ENCODE measurements around the gene MPZL1. TPM values are rescaled to one million over a fixed set of nuclear protein-coding genes. Genes with fewer than 3 reads are reported as not detected.
"Not testable (repeated sequence)": the region's sequence is repeated elsewhere in the genome, so short reads cannot be mapped to it uniquely, and the experiment has no call there.

The MPZL1 gene
- total RNA-seq, 1 donor from 2014 or later, result 36.7 TPM

DNA sequence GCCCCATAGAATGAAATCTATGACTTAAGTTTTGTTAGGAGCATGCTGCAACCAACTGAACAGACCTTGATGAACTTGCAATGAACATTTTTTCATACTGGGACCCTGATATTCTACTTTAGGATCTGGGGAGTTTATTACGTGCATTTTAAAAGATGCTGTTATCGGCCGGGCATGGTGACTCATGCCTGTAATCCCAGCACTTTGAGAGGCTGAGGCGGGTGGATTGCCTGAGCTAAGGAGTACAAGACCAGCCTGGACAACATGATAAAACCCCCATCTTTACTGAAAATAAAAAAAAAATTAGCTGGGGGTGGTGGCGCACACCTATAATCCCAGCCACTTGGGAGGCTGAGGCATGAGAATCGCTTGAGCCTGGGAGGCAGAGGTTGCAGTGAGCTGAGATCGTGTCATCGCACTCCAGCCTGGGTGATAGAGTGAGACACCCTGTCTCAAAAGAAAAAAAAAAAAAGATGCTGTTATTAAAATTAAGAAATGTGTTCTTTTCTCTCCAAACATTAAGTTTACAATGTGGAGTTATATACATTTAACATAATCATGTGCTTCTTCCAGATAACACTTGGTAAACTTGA lies 7.1 kb downstream of the MPZL1 start:
- peaks cover 12% of the 10 kb centered on the region for H3K4me1 Mint-ChIP-seq (ENCODE audit: low read depth)
- H3K36me3 Mint-ChIP-seq (ENCODE audit: low read depth), result peaks cover 17% of the 10 kb centered on the region
- no peaks in the 10 kb centered on the region for H3K9me3 Mint-ChIP-seq
- DNase-seq (ENCODE audit: low spot score), result no peak
- intact Hi-C loops (cut with micrococcal nuclease), result no loop called here
- H3K27me3 Mint-ChIP-seq (ENCODE audit: low read depth), result no peaks in the 10 kb centered on the region
- H3K27ac Mint-ChIP-seq, result no peak overlapping the region
- H3K4me3 Mint-ChIP-seq (ENCODE audit: low read depth), result no peak overlapping the region

DNA sequence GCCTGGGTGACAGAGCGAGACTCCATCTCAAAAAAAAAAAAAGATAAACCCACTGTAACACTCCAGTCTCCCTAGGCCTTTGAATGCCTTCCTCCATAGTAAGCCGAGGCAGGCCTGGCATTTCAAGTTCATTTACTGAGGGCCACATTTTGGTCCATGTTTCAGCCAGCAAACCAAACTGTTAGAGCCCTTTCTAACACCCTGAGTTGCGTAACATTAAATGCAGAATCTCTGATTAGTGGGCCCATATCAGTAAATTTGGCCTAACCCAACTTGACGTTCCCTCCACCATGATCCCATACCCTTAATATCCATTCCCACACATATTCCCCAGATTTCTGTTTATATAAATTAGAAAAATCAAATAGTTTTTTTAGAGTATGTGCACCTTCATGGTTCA lies 12.4 kb downstream of the MPZL1 start:
- no peak overlapping the region for H3K4me3 Mint-ChIP-seq (ENCODE audit: low read depth)
- H3K9me3 Mint-ChIP-seq, result no peaks in the 10 kb centered on the region
- H3K27me3 Mint-ChIP-seq (ENCODE audit: low read depth), result no peaks in the 10 kb centered on the region
- H3K4me1 Mint-ChIP-seq (ENCODE audit: low read depth), result no peaks in the 10 kb centered on the region
- H3K27ac Mint-ChIP-seq, result no peak overlapping the region
- intact Hi-C loops (cut with micrococcal nuclease), result no loop called here
- no peak for DNase-seq (ENCODE audit: low spot score)
- peaks cover 14% of the 10 kb centered on the region for H3K36me3 Mint-ChIP-seq (ENCODE audit: low read depth)

DNA sequence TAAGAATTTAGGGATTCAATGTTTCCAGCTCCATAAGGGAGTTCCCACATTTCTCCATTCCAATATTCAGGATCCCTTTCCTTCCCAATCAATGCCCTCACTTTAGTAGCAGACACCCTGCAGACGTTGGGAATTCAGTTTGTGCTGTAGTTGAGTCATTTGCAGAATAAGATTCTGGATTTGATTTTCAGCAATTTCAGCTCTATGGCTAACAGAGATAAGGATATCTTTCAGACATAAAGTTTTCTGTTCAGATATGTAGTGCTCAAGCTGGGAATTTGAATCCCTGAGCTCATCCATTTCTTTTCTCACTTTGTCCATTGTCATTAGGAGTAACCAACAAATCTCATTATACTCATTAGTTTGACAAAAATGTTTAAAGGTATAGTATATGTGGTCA lies 13.1 kb downstream of the MPZL1 start:
- no peaks in the 10 kb centered on the region for H3K4me1 Mint-ChIP-seq (ENCODE audit: low read depth)
- intact Hi-C loops (cut with micrococcal nuclease), result no loop called here
- no peaks in the 10 kb centered on the region for H3K27me3 Mint-ChIP-seq (ENCODE audit: low read depth)
- peaks cover 14% of the 10 kb centered on the region for H3K36me3 Mint-ChIP-seq (ENCODE audit: low read depth)
- no peak overlapping the region for H3K27ac Mint-ChIP-seq
- no peak for DNase-seq (ENCODE audit: low spot score)
- H3K4me3 Mint-ChIP-seq (ENCODE audit: low read depth), result no peak overlapping the region
- no peaks in the 10 kb centered on the region for H3K9me3 Mint-ChIP-seq

DNA sequence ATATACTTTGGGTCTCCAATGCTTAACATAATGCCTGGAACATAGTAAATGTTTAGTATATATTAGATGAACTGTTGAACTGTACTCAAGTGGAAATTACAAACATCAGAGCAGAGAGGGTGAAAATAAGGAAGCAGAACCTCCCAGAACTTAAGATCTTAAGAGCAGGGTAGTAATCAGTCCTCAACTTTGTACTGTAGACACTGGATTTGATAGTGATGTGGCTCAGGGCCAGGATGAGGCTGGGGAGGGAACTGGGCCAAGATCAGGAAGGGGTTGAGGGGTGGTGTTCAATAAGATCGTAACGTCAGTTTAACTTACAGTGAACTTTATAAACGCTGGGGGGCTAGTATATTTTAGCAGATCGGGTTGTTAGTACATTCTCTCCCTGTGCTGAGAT lies 15.4 kb downstream of the MPZL1 start:
- intact Hi-C loops (cut with micrococcal nuclease), result no loop called here
- Mint-ChIP-seq H3K27ac (no peak overlapping the region), H3K4me3 (ENCODE audit: low read depth) (no peak overlapping the region), H3K27me3 (ENCODE audit: low read depth) (no peaks in the 10 kb centered on the region), H3K36me3 (ENCODE audit: low read depth) (peaks cover 10% of the 10 kb centered on the region), H3K4me1 (ENCODE audit: low read depth) (no peaks in the 10 kb centered on the region), H3K9me3 (no peaks in the 10 kb centered on the region)
- no peak for DNase-seq (ENCODE audit: low spot score)

DNA sequence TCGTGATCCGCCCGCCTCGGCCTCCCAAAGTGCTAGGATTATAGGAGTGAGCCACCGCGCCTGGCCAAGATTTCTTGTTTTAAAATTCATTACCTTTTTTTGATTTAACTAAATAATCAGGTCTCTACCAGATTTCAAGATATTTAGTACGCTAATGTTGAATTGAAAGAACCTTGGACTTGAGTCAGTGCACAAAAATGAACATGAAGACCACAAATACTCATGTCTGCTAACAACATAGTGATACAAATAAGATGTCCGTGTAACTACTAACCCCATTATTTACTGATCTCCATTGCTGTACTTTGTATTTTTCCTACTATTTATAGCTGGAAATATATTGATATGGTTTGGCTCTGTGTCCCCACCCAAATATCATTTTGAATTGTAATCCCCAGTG lies 16.4 kb downstream of the MPZL1 start:
- peaks cover 6% of the 10 kb centered on the region for H3K36me3 Mint-ChIP-seq (ENCODE audit: low read depth)
- no peak overlapping the region for H3K27ac Mint-ChIP-seq

DNA sequence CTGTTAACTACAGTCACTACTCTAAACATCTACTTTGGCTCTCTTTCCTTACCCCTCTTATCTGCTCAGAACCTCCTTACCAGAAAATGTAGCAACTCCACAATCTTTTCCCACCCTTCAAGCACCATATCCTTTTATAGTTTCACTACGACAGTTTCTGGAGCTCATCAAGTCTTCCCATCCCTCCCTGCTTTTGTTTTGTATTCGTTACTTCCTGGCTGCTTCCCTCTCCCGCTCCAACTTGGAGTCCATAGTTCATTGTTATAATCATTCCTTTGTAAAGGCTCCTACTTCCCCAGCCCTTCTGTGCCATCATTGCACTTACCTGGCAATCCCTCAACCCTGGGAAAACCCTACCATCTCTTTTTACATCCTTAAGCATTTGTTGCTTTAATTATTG lies 18.0 kb downstream of the MPZL1 start:
- intact Hi-C loops (cut with micrococcal nuclease), result no loop called here
- H3K27me3 Mint-ChIP-seq (ENCODE audit: low read depth), result no peaks in the 10 kb centered on the region
- no peak for DNase-seq (ENCODE audit: low spot score)
- peaks cover 5% of the 10 kb centered on the region for H3K36me3 Mint-ChIP-seq (ENCODE audit: low read depth)
- peaks cover 12% of the 10 kb centered on the region for H3K4me1 Mint-ChIP-seq (ENCODE audit: low read depth)
- no peak overlapping the region for H3K27ac Mint-ChIP-seq
- no peak overlapping the region for H3K4me3 Mint-ChIP-seq (ENCODE audit: low read depth)
- H3K9me3 Mint-ChIP-seq, result no peaks in the 10 kb centered on the region

More for the DNA sequence above, 16.4 kb downstream of the MPZL1 start:
- H3K4me3 Mint-ChIP-seq (ENCODE audit: low read depth), result no peak overlapping the region
- H3K4me1 Mint-ChIP-seq (ENCODE audit: low read depth), result peaks cover 6% of the 10 kb centered on the region
- intact Hi-C loops (cut with micrococcal nuclease), result no loop called here
- DNase-seq (ENCODE audit: low spot score), result no peak
- no peaks in the 10 kb centered on the region for H3K27me3 Mint-ChIP-seq (ENCODE audit: low read depth)
- no peaks in the 10 kb centered on the region for H3K9me3 Mint-ChIP-seq

DNA sequence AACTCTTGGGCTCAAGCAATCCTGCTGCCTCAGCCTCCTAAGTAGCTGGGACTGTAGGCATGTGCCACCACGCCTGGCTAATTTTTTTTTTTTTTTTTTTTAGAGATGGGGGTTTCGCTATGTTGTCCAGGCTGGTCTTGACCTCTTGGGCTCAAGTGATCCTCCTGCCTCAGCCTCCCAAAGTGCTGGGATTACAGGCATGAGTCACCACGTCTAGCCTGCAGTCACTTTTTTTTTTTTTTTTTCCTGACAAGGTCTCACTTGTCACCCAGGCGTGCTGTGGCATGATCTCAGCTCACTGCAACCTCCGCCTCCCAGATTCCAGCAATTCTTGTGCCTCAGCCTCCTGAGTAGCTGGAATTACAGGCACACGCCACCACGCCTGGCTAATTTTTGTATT lies 19.3 kb downstream of the MPZL1 start:
- H3K27ac Mint-ChIP-seq; H3K36me3 Mint-ChIP-seq (ENCODE audit: low read depth); H3K9me3 Mint-ChIP-seq; DNase-seq (ENCODE audit: low spot score); intact Hi-C loops (cut with micrococcal nuclease); H3K27me3 Mint-ChIP-seq (ENCODE audit: low read depth); H3K4me3 Mint-ChIP-seq (ENCODE audit: low read depth): not testable (repeated sequence)
- peaks cover 13% of the 10 kb centered on the region for H3K4me1 Mint-ChIP-seq (ENCODE audit: low read depth)

DNA sequence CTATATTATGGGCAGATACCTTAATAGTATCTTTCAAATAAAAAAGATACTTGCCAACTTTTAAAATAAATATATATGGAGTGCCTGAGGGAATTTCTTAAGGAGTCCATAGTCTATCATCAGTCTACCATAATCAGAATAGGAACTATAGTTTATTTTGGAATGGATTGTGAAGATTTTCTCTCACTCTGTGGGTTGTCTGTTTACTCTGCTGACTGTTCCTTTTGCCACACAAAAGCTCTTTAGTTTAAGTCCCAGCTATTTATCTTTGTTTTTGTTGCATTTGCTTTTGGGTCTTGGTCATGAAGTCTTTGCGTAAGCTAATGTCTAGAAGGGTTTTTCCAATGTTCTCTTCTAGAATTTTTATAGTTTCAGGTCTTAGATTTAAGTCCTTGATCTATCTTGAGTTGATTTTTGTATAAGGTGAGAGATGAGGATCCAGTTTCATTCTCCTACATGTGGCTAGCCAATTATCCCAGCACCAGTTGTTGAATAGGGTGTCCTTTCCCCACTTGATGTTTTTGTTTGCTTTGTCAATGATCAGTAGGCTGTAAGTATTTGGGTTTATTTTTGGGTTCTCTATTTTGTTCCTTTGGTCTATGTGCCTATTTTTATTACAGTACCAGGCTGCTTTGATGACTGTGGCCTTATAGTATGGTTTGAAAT lies 20.7 kb downstream of the MPZL1 start:
- H3K27me3 Mint-ChIP-seq (ENCODE audit: low read depth); intact Hi-C loops (cut with micrococcal nuclease); H3K9me3 Mint-ChIP-seq; DNase-seq (ENCODE audit: low spot score); H3K4me3 Mint-ChIP-seq (ENCODE audit: low read depth); H3K36me3 Mint-ChIP-seq (ENCODE audit: low read depth); H3K27ac Mint-ChIP-seq: not testable (repeated sequence)
- peaks cover 13% of the 10 kb centered on the region for H3K4me1 Mint-ChIP-seq (ENCODE audit: low read depth)

DNA sequence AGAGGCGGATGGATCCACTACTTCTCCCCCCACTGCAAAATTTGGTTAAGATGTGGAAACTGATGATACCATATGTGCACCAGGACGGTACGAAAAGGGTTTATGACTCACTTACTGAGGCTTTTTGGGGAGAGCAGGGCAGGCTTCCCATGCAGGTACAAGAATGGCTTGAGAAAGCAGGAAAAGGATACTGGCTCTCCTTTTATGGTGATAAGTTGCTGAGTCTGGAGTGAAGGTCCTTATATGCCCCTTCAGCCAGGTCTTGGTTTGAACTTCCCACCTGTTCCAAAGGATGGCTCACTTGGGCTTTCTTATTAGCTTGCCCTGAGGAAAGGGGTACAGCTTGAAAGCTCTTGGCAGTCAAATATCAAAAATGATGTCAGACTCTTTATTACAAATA lies 23.1 kb downstream of the MPZL1 start:
- Mint-ChIP-seq H3K4me3 (ENCODE audit: low read depth) (no peak overlapping the region), H3K4me1 (ENCODE audit: low read depth) (peaks cover 13% of the 10 kb centered on the region), H3K27me3 (ENCODE audit: low read depth) (no peaks in the 10 kb centered on the region), H3K36me3 (ENCODE audit: low read depth) (no peaks in the 10 kb centered on the region), H3K27ac (no peak overlapping the region), H3K9me3 (no peaks in the 10 kb centered on the region)
- intact Hi-C loops (cut with micrococcal nuclease), result no loop called here
- no peak for DNase-seq (ENCODE audit: low spot score)

DNA sequence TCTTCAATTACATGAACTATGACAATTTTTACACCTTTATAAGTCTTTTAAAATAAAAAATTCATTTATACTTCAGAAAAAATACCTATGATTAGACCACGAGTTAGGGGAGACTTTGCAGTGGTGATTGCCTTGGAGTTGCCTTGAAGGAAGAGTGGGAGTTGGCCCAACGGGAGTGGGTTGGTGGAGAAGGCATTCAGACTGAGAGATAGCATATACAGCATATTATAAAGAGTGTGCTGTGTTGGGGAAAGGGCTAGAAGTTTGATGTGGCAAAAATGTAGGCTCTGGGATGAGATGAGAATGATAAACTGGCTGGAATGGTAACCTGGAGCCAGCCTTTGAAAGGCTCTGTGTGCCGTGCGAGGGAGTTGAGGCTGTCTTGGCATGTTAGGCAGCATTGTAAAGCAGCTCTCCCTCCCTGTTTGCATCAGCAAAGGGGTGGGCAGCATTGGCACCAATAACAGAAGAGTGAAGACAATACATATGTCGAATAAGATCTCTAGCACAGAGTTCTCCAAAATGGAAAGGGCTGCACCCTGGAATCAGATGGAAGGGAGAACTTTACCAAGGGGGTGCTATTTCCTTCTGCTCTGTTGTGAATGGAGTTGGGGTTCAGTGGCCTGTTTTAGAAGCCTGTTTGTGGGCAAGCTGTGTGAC lies 24.4 kb downstream of the MPZL1 start:
- H3K4me1 Mint-ChIP-seq (ENCODE audit: low read depth), result peaks cover 13% of the 10 kb centered on the region
- intact Hi-C loops (cut with micrococcal nuclease), result no loop called here

DNA sequence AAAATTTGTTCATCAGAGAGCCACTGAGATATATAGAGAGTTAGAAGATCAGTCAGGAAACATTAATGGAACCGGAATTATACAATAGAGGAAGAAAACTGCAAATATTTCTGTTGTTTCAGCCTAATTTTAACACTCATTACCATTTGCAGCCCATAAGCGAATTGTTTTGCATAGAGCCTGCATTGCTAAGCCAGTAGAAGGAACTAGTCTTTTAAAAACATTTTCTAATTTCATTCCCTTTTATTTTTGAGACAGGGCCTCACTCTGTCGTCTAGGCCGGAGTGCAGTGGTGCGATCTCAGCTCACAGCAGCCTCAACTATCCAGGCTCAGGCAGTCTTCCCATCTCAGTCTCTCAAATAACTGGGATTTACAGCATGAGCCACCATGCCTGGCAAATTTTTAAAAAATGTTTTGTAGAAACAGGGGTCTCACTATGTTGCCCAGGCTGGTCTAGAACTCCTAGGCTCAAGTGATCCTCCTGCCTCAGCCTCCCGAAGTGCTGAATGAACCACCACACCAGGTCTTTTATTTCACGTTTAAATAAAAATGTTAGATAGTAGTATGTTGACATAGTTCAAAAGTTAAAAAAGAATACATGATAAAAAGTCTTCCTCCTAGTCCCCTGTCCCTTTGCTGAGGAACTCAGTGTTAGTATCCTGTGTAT lies 25.3 kb downstream of the MPZL1 start:
- intact Hi-C loops (cut with micrococcal nuclease), result no loop called here
- H3K4me1 Mint-ChIP-seq (ENCODE audit: low read depth), result peaks cover 16% of the 10 kb centered on the region
- H3K27me3 Mint-ChIP-seq (ENCODE audit: low read depth), result no peaks in the 10 kb centered on the region
- H3K27ac Mint-ChIP-seq, result no peak overlapping the region
- no peaks in the 10 kb centered on the region for H3K36me3 Mint-ChIP-seq (ENCODE audit: low read depth)
- H3K9me3 Mint-ChIP-seq, result no peaks in the 10 kb centered on the region
- H3K4me3 Mint-ChIP-seq (ENCODE audit: low read depth), result no peak overlapping the region
- no peak for DNase-seq (ENCODE audit: low spot score)

More for the DNA sequence above, 24.4 kb downstream of the MPZL1 start:
- Mint-ChIP-seq H3K9me3 (no peaks in the 10 kb centered on the region), H3K4me3 (ENCODE audit: low read depth) (no peak overlapping the region), H3K36me3 (ENCODE audit: low read depth) (no peaks in the 10 kb centered on the region), H3K27ac (no peak overlapping the region), H3K27me3 (ENCODE audit: low read depth) (no peaks in the 10 kb centered on the region)
- DNase-seq (ENCODE audit: low spot score), result no peak

DNA sequence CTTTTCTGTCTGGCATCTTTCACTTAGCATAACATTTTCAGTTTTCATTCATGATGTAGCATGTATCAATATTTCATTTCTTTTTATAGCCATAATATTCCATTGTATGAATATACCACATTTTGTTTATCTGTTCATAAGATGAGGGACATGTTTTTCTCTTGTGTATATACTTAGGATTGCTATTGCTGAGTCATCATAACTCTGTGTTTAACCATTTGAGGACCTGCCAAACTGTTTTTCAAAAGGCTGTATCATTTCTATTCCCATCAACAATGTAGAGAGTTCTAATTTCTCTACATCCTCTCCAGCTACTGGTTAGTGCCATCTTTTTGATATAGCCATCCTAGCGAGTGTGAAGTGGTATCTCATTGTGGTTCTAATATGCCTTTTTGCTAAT lies 26.2 kb downstream of the MPZL1 start:
- intact Hi-C loops (cut with micrococcal nuclease), result no loop called here
- DNase-seq (ENCODE audit: low spot score), result no peak
- Mint-ChIP-seq H3K9me3 (no peaks in the 10 kb centered on the region), H3K27ac (no peak overlapping the region), H3K27me3 (ENCODE audit: low read depth) (no peaks in the 10 kb centered on the region), H3K36me3 (ENCODE audit: low read depth) (no peaks in the 10 kb centered on the region), H3K4me3 (ENCODE audit: low read depth) (no peak overlapping the region), H3K4me1 (ENCODE audit: low read depth) (peaks cover 19% of the 10 kb centered on the region)

DNA sequence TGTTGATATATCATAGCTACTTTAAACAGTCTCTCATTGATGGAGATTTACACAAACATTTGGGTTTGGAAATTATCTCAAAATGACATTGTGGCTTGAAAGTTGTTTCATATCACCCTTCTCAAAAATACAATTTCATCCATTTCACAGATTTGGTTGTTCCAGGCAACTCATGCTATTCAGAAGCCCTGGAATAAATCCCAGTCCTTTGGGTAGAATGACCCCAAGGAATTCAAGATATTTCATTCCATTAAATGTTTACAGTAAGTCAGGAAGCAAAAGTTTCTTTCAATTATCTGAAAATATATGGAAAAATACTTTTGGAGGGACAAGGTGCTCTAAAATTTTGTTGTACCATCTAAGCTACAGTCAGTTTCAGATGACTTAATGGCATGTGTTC lies 27.1 kb downstream of the MPZL1 start:
- Mint-ChIP-seq H3K36me3 (ENCODE audit: low read depth) (no peaks in the 10 kb centered on the region), H3K4me1 (ENCODE audit: low read depth) (peaks cover 17% of the 10 kb centered on the region), H3K27me3 (ENCODE audit: low read depth) (no peaks in the 10 kb centered on the region), H3K4me3 (ENCODE audit: low read depth) (no peak overlapping the region), H3K9me3 (no peaks in the 10 kb centered on the region), H3K27ac (no peak overlapping the region)
- intact Hi-C loops (cut with micrococcal nuclease), result no loop called here
- DNase-seq (ENCODE audit: low spot score), result no peak

Measured in activated T-helper 2 cell treated with anti-CD3 and anti-CD28 coated beads, Interferon-gamma antibody, Interleukin-2, Interleukin-4, amounts not matched to agents 10 μg/mL and 5 μg/mL and 100 μg/mL, durations not matched to agents 14 hours and 24 hours and 36 hours (primary cell).